Measurements from ENCODE around the gene SNAI3. TPM values are rescaled to one million over a fixed set of nuclear protein-coding genes. Genes with fewer than 3 reads are reported as not detected.

SNAI3 gene
- total and polyA plus RNA-seq, 9 of the 15 experiments (the other 6 are each of a cell fraction or from before 2014, with no cell fraction given) = 0.04 to 4.1 (median 0.80) TPM; not detected in 1

GRCh38 chr16:88688013-88688778, 1.9 kb upstream of the SNAI3 start (continued):
- no peak for TF ChIP-seq ARID3B (CRISPR knock-in tag; IDR thresholded peaks at IDR 0.05; ENCODE audit: borderline replicate concordance)
- peak in 1 of 2 experiments; percentile 31; a peak in 1 of 4 replicates for TF ChIP-seq ZNF318 (IDR thresholded peaks at IDR 0.05; ENCODE audit: borderline replicate concordance in 1 of 2, low read depth in 1 of 2)
- no peak for TF ChIP-seq C11orf30 (IDR thresholded peaks at IDR 0.05; ENCODE audit: low read depth)
- 0 out of 2 replicates have a peak, but pooled peaks have one; percentile 28 for TF ChIP-seq L3MBTL2 (IDR thresholded peaks at IDR 0.05)
- no peak for TF ChIP-seq DIDO1 (tag; IDR thresholded peaks at IDR 0.05; ENCODE audit: low read depth)
- TF ChIP-seq POLR2B (IDR thresholded peaks at IDR 0.05; ENCODE audit: low read depth, partially characterized antibody) = no peak
- no peak for TF ChIP-seq PYGO2 (tag; IDR thresholded peaks at IDR 0.05)
- TF ChIP-seq POLR2AphosphoS5 (IDR thresholded peaks at IDR 0.05; ENCODE audit: control insufficient read depth, insufficient read depth, low read depth, low read length) = peak; percentile 97
- TF ChIP-seq GATAD2A (IDR thresholded peaks at IDR 0.05) = peak; percentile 72
- TF ChIP-seq SRSF9 (IDR thresholded peaks at IDR 0.05; ENCODE audit: borderline replicate concordance, low read depth, low read length) = no peak
- no peak for TF ChIP-seq SP2 (IDR thresholded peaks at IDR 0.05; ENCODE audit: extremely low read depth, low read depth, low read length, poor library complexity, severe bottlenecking)
- TF ChIP-seq ZBTB2 (IDR thresholded peaks at IDR 0.05) = peak; percentile 87
- TF ChIP-seq KAT7 (CRISPR knock-in tag; IDR thresholded peaks at IDR 0.05; ENCODE audit: borderline replicate concordance) = peak; percentile 77; the same call in 1 of the 2 replicates
- TF ChIP-seq SAP30 (IDR thresholded peaks at IDR 0.05; ENCODE audit: borderline replicate concordance, insufficient read depth, low read depth, low read length, poor library complexity, severe bottlenecking) = no peak

All from K562 (cell line).